NCI-H446 treated with DMSO at 0.1 percent for 48 hours (cell line): ENCODE data around the gene KLRF2.
"Not testable (repeated sequence)": the region's sequence is repeated elsewhere in the genome, so short reads cannot be mapped to it uniquely, and the experiment has no call there.

Experiments
- DNase-seq: peaks from one replicate; lab custom pipeline; 2025; lab: John Stamatoyannopoulos, UW

KLRF2 gene

GRCh38 chr12:9881246-9881645, at the start of gene KLRF2:
KLRF2 (plus strand) TSS chr12:9881489; CDS start chr12:9881596, 107 bp downstream.
- DNase-seq, result no peak

DNA sequence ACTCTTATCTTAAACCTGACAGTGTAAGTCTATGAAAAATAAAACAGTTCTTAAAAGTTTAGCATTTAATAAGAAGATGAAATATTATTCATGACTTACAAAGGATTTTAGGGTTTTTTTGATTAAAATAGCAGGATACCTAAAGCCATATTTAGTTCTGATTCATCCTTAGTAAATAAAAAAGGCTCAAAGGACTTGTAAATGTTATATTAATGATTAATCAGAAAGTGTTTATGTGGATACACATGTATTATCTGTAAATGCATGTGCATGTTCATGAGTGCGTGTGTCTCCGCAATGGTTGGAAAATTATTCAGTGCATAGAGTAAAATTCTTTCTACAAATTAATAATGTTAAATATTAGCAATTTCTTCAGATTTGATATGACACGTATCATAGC, 49.6 kb upstream of the KLRF2 start:
- DNase-seq, result no peak

DNA sequence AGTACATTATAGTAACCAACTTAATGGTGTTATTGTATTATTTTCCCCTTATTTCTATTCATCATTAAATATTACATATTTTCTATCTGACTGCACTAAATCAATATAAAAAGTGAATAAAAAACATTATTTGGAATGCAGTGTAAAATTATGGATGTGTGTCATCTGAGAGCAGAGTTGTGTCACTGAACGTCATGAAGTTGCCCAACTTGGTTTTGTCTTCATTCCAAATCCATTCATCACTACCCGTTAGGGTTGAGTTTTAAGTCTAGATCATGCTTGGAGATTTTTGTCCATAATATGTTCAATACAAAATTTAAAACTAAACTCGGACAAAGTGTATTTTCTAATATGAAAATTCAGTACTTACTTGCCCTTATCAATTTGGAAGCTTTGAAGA, 37.9 kb upstream of the KLRF2 start:
- DNase-seq, result no peak

DNA sequence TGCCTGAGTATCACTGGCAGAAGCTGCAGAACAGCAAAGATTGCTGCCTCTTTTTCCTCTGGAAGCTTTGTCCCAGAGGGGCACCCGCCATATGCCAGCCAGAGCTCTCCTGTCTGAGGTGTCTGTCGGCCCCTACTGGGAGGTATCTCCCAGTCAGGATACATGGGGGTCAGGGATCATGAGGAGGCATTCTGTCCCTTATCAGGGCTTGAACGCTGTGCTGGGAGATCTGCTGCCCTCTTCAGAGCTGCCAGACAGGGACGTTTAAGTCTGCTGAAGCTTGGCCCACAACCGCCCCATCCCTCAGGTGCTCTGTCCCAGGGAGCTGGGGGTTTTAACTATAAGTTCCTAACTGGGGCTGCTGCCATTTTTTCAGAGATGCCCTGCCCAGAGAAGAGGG, 32.4 kb upstream of the KLRF2 start:
- no peak for DNase-seq

- DNase-seq, result no peak
Measured at GRCh38 chr12:9851050-9851449, 30.2 kb upstream of the KLRF2 start.

DNA sequence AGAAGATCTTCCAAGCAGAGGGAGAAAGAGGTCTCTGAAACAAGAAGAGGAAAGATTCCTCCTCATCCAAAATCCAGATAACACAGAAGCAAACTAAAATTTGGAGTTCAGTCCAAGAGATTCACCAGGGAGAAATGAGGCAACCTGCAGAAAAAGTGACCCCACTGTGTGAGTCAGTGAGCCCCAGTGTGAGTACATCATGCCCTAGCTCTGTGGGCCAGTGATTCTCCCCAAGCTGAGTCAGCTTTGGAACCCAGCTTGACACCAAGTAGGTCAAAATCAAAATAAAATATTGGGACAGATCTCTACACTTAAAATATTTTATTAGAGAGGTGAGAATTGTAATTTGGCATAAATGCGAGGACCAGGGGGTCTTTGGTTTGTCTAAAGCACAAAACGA, 29.4 kb upstream of the KLRF2 start:
- no peak for DNase-seq

- DNase-seq, result no peak
Measured at GRCh38 chr12:9856151-9856550, 25.1 kb upstream of the KLRF2 start.

DNA sequence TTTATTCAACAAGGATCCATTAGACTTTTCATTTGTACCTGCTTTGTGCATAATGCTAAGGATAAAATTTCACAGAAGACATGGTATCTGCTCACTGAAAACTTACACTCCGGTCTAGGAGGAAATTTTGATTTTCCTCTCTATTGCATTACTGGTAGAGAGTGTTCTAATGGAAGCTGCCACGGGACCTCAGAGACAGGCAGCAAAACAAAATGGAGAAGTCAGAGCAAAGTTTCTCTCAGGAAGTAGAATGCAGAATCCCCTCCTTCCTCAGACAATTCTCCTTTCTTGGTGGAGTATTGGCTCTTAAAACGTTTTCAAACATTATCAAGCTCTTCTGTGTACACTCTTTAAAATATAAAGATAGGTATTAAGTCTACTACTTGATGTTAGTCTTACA, 24.4 kb upstream of the KLRF2 start:
- no peak for DNase-seq

- no peak for DNase-seq
Measured at GRCh38 chr12:9858135-9858534, 23.2 kb upstream of the KLRF2 start.

DNA sequence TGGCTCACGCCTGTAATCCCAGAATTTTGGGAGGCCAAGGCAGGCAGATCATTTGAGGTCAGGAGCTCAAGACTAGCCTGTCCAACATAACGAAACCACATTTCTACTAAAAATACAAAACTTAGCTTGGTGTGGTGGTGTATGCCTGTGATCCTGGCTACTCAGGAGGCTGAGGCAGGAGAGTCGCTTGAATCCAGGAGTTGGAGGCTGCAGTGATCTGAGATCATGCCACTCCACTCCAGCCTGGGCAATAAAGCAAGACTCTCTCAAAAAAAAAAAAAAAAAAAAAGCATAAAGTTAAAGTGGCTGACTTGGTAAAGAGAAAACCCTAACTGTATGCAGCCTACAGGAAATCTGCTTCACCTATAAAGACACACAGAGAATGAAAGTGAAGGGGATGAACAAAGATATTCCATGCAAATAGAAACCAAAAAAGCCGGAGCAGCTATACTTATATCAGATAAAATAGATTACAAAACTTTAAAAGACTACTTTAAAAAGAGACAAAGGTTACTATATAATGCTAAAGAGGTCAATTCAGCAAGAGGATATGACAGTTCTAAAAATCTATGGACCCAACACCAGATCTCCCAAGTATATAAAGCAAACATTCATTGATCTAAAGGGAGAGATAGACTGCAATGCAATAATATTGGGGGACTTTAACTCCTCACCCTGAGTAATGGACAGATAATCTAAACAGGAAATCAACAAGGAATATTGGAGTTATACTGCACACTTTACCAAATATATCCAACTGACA, 16.2 kb upstream of the KLRF2 start:
- no peak for DNase-seq

GRCh38 chr12:9866860-9867269, 14.4 kb upstream of the KLRF2 start:
- no peak for DNase-seq

- DNase-seq, result no peak
Measured at GRCh38 chr12:9867531-9867930, 13.8 kb upstream of the KLRF2 start.

DNA sequence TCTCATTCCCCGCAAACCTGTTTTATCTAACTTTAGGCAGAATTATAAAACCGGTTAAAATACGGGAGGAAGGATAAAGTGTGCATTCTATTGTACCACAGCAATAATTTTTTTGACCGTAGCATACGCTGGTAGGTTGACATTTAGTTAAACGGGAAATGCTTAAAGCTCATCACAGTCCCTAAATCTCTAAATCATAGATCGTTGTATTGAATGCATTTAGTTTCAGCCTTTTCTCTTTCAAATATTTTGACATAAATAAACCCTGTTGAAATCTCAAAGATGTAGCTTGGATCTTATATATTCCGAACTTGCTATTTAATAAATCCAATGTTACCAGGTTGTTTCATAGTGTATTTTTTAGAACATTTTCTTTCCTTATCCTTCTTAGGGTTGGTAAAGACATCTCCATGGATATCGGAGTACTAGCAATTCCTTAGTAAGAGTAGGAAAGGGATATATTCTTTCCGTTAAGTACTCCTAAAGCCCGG, 12.9 kb upstream of the KLRF2 start:
- DNase-seq, result no peak

DNA sequence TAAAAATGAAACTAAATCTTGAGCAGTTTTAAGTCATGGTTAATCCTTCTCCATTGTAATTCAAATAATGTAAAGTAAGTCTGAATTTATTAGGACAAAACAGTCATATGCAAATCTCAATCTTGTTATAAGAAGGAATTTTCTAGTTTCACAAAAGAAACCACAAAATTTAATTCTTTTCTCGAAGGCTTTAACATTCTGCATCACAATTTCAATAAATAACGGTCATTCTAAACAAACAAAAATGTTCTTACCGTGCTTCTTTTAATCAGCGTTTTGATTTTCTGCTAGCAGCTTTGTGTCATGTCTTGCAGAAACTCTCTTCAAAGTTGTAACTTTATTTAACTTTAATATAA, 12.4 kb upstream of the KLRF2 start:
- DNase-seq, result no peak

DNA sequence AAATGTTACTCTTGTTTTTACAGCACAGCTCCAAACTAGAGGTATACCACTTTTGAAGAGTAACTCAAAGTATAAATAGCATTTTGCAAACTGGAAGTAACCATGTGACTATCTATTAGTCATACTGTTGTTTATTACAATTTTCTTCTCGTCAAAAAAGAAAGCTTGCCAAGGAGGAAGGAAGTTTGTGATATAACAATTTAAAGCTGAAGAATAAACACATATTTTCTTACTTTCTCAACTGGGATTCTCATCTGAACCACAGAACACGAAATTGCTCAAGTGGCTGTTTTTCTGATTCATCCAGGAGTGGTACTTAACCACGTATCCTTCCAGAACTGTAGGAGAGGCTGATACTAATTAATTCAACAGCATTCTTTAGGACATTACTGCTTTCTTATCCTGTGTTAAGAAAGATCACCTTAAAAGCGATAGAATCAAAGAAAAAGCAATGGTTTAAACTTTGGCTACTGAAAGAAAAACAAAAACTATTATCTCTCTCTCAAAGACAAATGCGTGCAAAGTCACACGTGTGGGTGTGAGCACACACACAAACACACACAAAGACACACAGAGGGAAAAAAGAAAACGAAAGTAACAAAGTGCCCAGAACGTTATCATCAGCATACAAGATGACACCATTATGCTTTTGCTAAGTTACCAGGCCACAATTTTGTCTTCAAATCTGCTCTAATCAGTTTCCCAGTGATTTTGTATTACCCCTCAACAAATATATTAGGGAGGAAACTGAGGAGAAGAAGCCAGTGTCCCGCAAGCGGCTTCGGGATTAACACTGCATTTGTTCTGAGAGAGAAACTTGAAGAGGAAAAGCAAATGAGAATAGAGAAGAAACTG, 11.8 kb upstream of the KLRF2 start, which contains the start of gene CLEC2B:
TSS of gene CLEC2B (minus strand) at position 48 of the 855 bp plus-strand sequence.
- no peak for DNase-seq

- no peak for DNase-seq
Measured at GRCh38 chr12:9870286-9870866, 10.9 kb upstream of the KLRF2 start.

- no peak for DNase-seq
Measured at GRCh38 chr12:9872162-9872561, 9.1 kb upstream of the KLRF2 start.

DNA sequence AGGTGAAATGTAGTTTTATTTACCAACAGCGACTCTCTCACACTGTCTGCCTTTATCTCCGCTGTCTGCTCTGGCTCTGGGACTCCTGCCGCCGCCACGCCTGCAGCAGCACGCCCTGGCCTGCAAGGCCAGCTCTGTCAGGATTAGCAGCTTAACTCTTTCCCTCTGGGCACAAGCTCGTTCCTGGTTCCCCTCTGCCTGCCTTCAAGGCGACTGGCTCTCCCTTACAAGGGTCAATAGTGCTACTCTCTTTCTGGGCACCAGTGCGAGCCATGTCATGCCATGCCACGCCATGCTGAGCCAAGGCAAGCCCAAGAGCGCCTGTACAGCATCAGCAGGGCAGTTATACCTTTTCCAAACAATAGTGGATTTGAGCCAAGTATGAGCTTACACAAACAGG, 8.5 kb upstream of the KLRF2 start:
- DNase-seq, result no peak

DNA sequence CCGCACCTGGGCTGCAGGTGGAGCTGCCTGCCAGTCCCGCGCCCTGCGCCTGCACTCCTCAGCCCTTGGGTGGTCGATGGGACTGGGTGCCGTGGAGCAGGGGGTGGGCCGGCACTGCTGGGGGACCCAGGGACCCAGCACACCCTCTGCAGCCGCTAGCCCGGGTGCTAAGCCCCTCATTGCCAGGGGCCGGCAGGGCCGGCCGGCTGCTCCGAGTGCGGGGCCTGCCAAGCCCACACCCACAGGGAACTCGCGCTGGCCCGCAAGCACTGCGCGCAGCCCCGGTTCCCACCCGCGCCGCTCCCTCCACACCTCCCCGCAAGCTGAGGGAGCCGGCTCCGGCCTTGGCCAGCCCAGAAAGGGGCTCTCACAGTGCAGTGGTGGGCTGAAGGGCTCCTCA, 5.2 kb upstream of the KLRF2 start:
- not testable (repeated sequence) for DNase-seq

GRCh38 chr12:9880532-9881078, 684 bp upstream of the KLRF2 start:
- no peak for DNase-seq

DNA sequence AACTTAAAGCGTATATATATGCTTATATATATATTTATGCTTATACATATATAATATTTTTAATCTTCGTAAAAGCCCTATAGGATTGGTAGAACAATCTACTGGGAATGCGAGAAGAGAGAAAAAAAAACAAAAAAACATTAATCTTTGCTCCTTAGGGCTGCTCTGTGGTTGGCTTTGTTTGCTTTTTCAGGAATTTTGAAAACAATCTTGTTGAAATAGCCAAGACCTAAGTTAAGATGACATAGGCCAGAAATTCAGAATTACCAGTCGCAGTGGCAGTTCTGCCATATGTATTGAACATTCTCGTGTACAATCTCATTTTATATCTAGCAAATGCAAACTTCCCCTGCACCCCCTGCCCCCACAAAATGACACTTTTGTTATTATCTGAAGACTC, 699 bp downstream of the KLRF2 start:
- no peak for DNase-seq

GRCh38 chr12:9883175-9883574, 1.9 kb downstream of the KLRF2 start:
- DNase-seq, result no peak
